Measurements from ENCODE around the gene ASIC4.

- no peak for TF ChIP-seq POLR2A (IDR thresholded peaks at IDR 0.05)
- TF ChIP-seq CTCF (IDR thresholded peaks at IDR 0.05), result no peak
Measured at GRCh38 chr2:219527472-219527871, 13.2 kb downstream of the ASIC4 start.
